GM19324 (cell line): Measurements from ENCODE around the gene GRIK3.

ENCODE experiments used
- ATAC-seq: cut with Tn5 transposase; IDR thresholded peaks from one replicate; pipeline ENCODE4 v1.9.1; 2021; ENCODE audit warnings: mild to moderate bottlenecking, moderate library complexity; ENCODE audit not compliant: unreplicated experiment, low FRiP score

GRIK3 gene

DNA sequence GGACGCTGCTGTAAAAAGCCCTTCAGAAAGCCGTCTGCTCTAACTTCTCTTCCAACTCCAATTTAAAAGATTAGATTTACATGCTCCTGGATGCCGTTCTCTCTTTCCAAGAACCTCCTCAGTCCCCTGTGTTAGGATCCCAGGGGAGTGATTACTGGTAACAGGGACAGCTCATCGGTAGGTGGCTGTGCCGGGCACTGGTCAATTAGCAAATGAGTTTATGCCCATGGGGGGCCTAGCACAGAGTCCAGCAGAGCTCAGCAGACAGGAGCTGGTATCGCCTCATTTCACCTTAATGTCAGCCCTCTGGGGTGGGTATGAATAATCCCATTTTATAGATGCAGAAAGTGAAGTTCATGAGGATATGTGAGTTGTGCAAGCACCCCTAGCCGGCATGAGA is 191.9 kb downstream of the GRIK3 start:
- no peak for ATAC-seq

DNA sequence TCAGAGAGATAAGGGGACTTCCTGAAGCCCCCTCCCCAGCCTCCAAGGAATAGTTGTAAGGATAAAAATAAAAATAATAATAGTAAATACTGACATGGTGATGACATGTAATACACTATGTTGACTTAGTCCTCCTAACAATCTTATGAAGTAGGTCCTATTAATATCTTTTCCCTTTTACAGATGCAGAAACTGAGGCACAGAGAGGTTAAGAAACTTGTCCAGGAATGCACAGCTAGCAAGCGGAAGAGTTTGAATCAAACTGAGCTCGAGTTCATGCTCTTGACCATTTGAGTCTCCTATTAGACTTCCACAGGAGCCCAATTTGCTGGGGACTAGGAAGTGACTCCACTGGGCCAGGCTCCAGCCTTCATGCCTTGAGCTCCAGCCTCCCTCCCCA is 194.8 kb downstream of the GRIK3 start:
- no peak for ATAC-seq

DNA sequence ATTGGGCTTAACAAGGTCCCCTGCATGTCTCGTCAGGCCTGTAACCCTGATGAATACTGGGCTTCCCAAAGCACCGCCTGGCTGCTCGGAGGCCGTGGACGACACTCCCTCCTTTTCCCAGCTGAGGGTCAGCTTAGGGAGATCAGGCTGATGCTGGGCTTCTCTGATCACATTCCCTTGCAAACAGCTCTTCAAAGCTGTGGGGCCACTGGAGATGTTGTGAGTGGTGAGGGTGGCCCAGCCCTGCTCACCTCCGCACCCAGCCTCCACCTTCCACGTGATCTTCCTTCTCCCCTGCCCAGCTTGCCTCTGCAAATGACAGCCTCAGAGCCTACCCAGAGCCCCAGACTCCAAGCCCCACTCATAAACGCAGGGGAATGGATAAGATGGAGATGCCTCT is 195.4 kb downstream of the GRIK3 start:
- no peak for ATAC-seq

DNA sequence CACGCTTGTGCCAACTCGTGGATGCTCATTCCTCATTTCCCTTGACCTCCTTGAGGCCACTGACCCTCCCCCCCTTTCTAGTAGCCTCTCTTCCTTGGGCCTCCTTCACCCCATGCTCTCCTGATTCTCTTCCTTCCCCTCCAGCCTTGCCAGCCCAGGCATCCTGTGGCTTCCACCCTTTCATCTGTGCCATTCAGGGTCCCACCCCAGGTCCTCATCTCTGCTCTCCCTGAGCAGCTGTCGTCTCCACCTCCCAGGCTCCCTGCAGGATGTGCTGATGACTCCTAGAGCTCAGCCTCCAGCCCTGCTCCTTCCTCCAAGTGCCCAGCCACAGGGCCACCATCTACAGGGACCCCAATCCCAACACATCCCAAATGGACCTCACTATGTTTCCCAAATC is 197.4 kb downstream of the GRIK3 start:
- ATAC-seq = no peak

DNA sequence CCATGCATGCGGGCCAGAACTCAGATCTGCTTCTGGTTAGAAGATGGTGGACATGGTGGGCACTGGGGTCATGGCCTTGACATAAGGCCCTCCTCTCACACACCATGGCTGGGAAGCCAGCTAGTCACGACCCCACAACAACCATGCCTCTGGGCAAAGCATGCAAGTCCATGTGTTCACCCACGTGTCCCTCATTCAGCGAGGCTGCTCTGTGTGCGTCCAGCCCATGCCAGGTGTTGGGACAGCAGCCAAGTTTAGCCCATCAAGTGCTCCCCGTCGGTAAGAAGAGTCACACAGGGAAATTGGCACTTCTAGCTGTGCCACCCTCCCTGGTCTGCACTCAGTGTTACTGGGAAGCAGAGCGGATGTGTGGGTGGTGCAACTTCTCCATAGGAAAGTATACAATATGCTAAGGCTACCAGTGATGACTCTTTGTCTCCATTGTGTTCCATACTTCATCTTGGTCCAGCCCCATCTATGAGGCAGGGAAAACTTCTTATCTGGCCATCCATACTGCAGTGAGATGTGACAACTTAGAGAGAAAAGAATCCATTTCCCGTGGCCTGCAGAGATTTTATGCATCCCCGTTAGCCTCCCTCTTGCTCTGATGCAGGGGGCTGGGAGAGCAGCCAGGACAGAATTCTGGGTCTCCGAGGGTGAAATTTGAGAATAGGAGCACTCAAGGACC is 198.0 kb downstream of the GRIK3 start:
- no peak for ATAC-seq

DNA sequence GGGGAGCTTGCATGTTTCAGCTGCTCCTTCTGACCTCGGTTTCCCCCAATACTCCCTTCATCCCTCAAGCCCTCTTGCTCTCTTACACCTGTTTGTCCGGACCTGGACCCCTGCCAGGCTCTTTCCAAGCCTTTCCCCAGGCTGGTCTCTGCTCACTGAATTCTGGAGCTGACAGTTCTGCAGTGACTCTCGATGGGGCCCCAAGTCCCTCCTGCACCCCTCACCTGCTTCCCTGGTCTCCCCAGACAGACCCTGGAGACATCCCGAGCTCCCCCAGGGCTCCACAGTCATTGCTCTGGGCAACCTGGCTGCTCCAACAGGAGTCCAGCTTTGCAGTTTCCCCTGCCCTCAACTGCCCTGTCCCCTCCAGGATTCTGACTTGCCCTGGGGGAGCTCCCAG is 198.6 kb downstream of the GRIK3 start:
- no peak for ATAC-seq

DNA sequence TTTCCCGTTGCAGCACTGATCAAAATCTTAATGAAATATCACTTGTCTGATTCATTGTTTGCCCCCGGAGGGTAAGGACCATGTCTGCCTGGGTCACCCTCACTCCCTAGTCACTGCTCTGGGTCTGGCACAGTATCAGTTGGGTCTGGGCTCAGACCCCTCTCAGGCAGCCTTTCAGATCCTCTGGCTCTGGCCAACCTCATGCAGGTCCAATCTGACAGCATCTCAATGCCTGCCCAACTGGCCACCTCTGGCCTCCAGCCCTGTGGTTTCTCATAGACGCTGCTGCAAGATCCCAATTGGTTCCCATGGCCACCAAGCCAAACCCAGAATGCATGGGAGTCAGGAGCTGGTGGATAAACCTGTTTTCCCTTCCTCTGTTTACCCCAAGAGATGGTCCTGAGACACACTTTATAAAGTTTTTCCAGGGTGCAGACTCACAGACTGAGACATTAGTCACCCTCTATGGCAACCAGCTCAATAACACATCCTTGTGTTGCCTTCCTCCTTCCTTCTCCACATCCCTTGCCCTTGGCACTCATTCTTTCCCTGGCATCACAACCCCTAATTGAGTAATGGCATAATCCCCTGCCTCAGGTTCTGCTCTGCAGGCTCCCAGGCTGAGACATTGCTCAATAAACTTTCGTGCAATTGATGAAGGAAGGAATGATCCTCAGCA is 199.2 kb downstream of the GRIK3 start:
- ATAC-seq = no peak

DNA sequence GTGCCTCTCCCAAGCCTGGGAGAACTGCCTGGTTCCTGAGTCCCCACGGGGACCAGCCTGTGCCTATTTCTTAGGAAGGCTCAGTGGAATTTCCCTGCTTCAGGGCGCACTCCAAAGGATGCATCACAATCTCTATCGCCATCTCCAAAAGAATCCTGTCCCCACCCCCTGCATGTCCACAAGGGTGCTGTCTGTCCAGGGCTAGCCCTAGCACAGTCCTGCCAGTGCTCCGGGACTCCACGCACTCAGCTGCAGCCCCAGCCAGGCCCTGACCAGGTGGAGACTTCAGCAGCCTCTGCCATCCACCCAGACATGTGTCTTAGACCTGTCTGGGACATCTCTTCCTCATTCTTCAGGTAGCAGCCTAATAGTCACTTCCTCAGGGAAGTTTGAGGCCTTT is 199.7 kb downstream of the GRIK3 start:
- no peak for ATAC-seq

DNA sequence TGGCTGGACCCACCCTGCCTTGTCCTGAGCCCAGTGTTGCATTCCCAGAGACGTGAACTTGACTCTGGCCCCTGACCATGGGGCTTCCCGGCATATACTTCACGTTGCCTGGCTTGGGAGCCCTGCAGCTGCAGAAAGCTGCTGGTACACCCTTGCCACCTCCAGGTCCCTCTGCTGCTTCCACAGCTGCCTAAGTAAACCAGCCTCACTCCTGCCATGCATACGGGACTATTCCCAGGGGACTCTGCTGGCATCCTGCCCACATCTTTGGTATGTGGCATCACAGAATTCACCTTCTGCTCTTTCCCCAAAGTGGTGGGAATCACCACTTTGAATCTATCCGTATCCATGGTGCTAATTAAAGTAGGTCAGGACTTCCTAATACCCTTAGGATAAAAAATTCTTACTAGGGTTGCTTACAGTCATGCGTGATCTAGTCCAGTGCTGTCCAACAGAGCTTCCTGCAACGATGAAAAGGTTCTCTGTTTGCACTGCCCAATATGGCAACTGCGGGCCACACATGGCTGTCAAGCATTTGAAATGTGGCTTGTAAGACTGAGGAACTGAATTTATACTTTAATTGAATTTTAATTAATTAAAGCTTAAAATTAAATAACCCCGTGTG is 203.0 kb downstream of the GRIK3 start:
- no peak for ATAC-seq

DNA sequence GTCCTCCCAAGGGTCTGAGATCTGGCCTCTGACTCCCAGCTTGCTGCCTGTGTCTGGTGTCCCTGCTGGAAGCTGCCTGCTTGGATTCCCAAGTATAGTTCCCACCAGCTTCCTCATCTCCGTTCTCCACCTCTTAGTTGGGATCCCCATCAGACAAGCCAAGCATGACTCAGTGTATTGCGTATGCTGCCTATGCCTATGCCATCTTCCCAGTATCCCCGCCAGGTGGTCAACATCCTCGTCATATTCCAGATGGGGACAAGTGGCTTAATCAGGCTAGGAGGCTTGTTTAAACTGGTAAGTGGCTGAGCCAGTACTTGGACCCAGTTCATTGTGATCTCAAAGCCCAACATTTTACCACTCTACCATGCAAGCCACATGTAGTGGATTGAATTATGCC is 204.4 kb downstream of the GRIK3 start:
- ATAC-seq = no peak

DNA sequence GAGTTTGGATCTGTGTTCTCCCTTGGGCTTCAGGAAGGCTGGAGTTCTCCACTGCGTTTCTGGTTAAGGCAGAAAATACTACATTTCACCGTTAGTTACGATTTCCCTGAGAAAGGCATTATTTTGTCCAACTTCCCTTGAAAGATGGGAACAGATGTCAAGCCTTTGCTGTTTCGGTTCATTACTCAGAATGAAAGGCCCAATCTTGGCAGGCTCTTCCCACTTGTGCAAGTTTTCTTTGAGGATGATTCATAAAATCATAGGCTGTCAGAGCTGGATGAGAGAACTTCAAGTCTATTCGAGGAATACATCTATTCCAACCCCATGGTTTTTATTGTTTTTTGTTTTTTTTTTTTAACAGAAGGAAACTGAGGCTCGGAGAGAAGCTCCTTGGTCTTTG is 205.2 kb downstream of the GRIK3 start:
- ATAC-seq = no peak

DNA sequence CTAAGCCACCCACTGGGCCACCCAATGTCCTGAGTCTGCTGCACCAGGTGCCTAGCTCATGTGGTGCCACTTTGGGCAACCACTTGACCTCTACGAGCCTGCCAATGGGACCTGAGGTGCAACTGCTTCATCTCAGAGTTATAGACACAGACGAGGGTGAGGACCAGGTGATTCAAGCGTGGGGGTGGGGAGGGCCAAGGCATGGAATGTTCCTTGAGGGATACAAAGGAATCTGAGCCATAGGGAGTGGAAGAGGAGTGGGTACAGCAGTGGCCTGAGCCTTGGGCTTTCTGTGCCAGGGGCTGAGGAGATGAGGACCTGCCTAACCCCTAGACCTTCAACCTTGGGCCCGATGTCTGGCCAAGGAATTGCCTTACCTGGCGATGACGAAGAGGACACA is 209.1 kb downstream of the GRIK3 start:
- ATAC-seq = no peak

DNA sequence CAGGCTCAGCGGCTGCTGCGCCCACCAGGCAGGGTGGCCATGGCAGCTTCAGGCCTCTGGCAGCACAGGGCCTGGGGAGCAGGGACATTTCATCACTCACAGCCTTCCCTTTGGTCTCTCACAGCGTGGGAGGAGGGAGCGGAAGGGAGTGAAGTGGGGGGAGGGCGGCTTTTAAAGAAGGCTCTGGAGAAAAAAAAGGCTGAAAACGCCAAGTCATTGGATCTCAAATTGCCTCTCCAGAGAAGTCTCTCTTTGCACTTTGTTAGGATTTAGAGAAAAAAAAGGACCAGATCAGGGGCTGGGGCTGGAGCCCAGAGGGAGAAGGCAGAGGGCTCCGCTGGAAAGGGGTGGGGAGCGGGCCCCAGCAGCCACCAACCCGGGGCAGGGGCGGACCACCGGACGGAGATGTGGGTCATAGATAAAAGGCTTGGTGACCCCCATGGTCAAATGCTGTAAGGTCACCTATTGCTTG is 209.9 kb downstream of the GRIK3 start:
- ATAC-seq = no peak

DNA sequence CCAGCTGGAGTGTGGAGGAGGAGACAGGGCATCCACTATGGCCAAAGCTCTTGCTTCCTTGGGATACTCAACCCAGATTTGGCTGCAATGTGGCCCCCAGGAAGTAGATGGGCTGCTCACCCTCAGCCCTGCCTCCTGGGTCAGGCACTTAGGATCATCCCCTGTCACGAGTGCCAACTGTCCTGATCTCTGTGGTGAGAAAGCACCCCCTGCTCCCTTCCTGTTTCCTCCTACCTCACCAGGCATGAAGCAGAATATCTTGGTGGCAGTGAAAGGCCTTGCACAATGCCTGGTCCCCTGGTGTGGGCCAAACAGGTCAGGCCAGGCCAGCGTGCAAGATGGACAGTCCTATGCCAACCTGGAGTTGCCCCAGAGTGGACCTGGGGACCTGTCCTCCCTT is 211.7 kb downstream of the GRIK3 start:
- ATAC-seq = no peak

DNA sequence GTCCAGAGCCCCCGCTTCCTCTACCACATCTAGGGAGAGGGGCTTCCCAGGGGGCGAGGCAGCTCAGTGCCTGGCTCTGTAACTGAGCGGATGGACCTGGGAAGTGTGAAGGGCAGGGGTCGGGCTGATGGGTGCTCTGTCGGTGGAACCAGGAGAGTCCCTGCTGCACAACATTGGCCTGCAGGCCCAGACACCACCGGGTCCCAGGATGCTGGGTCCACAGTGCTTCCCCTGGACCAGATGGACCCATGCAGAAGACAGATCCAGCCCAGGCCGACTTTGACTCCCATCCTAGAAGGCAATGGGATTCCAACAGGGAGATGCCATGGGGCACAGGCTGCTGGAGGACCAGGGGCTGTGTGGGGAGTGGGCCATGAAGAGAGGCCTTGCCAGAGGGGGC is 212.9 kb downstream of the GRIK3 start:
- no peak for ATAC-seq

DNA sequence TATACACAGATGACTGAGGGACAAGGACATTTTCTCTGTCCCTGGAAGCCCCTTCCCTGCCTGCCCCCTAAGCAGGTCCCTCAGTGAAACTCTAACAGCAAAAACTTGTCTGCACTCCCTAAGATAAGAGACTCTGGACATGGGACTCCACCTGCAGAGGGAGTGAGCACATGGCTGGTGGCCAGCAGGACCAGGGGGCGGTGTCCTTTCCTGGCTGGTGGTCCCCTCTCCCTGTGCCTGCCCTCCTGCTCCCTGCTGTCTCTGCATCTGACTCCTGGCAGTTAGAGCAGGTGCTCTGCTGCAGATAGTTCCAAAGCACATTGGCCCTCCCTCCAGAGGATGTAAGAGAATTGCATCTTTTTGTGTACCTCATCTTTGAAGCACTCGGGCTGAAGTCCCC is 215.5 kb downstream of the GRIK3 start:
- no peak for ATAC-seq

DNA sequence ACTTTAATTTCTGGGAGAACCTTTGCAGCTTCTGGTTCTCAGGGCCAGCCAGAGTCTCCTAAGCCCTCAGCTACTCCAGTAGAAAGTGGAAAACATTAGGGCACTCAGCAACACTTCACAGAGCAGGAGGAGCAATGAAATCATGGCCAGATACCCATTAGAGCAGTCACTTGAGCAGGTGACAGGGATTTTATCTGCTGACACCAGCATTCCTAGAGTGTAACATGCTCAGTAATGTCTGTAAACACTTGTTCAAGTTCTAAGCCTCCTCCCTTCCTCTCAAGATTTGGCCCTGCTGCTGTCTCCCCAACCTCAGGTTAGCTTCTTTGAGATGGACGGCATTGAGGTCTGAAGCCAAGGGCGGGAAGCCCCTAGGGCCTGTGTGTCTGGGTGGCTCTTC is 218.0 kb downstream of the GRIK3 start:
- no peak for ATAC-seq

DNA sequence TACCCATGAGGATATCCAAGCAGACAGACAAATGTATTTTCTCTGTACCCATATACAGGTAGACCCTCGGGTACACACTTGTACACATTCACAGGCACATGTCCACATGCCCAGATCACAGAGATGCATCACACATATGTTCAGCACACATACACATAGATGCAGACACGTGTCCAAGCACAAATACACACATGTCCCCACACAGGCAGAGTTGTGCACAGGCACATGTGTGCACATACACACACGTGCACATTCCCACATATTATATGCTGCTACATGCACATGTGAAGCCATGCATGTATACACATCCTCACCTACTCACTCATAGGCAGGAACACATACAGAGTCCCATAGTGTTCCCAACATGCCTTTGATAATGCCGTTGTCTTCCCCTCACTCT is 219.5 kb downstream of the GRIK3 start:
- no peak for ATAC-seq

DNA sequence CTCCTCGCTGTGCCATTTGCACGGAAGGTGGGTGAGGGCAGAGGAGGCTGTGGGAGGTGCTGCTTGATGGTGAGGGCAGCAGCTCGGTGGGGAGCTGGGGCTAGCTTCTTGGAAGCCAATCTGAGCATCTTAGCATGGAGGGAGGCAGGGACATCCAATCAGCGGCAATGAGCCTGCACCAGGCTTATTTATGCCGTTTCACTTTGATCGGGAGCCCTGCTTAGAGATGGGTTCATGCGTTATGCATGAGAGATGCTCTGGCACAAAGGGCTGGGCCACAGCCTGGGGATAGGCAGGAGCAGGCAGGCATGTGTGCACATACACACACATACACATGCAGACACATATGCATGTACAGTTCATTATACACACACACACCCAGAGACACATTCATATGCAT is 220.2 kb downstream of the GRIK3 start:
- no peak for ATAC-seq

DNA sequence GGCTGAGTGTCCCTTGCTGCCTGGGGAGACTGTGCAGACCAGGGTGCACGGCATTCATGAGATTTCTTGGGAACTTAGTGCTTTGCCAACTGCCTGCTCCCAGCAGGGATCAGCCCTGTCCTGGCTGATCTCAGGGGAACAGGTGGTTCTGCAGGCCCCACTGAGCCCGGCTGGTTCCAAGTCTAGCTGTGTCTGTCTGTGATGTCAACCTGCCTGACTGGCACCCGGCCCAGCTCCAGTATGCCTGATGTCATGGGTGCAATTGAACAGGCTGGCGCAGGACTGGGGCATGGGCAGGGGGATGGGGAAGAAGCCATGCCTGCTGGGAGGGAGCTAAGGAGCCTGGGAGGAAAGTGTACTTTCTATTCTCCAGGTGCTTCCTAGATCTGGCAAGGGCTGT is 227.1 kb downstream of the GRIK3 start:
- no peak for ATAC-seq

DNA sequence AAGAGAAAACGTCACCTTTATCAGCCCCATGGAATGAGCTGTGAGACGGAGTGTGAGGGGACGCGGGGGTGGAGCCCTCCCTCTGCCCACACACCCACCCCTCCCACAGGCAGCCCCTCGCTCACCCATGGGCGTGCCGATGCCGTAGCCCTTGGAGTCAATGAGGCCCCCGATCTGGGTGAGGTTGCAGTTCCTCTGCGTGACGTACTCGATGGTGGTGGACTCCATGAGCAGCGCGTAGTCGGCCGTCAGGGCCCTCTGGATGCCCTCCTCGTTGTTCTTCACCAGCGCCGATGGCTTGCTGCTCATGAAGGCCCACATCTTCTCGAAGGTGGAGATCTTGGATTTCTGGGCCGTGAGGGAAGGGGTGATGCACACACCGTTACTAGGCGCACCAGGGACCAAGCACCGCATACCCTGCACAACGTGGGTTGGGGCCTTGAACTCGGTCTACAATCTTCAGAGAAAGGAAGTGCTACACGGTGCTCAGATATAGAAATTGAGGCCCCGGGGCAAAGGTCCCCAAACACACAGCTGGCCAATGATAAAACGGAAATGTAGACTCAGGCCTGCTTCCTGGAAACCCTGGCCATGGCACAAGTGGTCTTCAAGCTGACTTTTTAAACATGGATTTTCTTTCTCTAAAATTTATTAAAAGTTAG is 228.2 kb downstream of the GRIK3 start:
- ATAC-seq = no peak
